ENCODE measurements around the gene MAGI1.

The MAGI1 gene

DNA sequence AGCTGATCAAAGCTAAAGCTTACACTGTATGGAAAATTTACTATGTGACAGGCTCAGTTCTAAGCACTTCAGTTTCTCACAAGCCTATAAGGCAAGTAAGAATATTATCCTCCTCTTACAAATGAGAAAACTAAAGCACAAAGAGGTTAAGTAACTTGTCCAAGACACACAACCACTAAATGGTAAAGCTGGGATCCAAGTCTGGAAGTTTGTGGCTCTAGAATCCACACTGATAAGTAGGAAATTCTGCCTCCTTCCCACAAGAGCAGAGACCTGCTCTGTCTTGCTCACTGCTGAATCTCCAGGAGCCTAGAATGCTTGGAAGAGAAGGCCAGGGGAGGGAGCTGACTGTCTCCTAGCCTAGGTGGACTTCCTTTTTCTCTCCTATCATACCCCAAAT is 60.6 kb downstream of the MAGI1 start:
- TF ChIP-seq, protein P1, sequence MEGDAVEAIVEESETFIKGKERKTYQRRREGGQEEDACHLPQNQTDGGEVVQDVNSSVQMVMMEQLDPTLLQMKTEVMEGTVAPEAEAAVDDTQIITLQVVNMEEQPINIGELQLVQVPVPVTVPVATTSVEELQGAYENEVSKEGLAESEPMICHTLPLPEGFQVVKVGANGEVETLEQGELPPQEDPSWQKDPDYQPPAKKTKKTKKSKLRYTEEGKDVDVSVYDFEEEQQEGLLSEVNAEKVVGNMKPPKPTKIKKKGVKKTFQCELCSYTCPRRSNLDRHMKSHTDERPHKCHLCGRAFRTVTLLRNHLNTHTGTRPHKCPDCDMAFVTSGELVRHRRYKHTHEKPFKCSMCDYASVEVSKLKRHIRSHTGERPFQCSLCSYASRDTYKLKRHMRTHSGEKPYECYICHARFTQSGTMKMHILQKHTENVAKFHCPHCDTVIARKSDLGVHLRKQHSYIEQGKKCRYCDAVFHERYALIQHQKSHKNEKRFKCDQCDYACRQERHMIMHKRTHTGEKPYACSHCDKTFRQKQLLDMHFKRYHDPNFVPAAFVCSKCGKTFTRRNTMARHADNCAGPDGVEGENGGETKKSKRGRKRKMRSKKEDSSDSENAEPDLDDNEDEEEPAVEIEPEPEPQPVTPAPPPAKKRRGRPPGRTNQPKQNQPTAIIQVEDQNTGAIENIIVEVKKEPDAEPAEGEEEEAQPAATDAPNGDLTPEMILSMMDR (conservative IDR thresholded peaks at IDR 0.05; ENCODE audit: low read depth, low read length) = no peak
- no peak overlapping the region for H3K4me3 ChIP-seq (ENCODE audit: low read length)
- no peak for DNase-seq (ENCODE audit: low read depth)

DNA sequence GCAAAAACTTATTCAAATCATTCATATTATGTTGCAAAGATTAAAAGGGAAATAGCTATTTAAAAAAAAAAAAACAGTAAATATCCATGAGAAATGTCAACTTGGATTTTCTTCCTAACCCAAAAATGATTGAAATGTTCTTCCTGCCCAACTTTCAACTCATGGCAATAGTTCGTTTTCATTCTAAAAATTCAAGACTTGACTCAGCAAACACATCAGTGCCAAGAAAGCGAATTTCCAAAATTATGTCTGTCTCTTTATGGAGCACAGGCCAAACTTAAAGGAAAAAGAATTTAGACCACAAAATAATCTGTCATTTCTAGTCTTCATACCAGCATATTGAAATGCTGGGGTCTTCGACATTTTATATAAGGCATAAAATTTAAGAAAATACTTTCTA is 63.7 kb downstream of the MAGI1 start:
- H3K4me3 ChIP-seq (ENCODE audit: low read length) = no peak overlapping the region
- DNase-seq (ENCODE audit: low read depth) = no peak

DNA sequence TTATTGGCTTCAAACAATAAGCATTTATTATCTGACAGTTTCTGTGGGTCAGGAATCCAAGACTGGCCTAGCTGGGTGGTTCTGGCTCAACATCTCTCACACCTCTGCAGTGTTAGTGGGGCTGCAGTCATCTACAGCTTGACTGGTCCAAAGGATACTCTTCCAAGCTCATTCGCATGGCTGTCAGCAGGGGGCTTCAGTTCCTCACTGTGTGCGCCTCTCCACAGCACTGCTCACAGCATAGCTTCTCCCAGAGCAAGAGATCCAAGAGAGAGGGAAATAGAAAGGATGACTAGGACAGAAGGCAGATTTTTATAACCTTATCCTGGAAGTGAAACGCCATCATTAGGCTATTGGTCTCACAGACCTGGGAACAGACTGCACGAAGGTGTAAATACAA is 64.2 kb downstream of the MAGI1 start:
- DNase-seq (ENCODE audit: low read depth) = no peak
- TF ChIP-seq, protein P1 (conservative IDR thresholded peaks at IDR 0.05; ENCODE audit: low read depth, low read length) = no peak
- no peak overlapping the region for H3K4me3 ChIP-seq (ENCODE audit: low read length)

More for the DNA sequence above, 63.7 kb downstream of the MAGI1 start:
- TF ChIP-seq, protein P1 (conservative IDR thresholded peaks at IDR 0.05; ENCODE audit: low read depth, low read length) = no peak

DNA sequence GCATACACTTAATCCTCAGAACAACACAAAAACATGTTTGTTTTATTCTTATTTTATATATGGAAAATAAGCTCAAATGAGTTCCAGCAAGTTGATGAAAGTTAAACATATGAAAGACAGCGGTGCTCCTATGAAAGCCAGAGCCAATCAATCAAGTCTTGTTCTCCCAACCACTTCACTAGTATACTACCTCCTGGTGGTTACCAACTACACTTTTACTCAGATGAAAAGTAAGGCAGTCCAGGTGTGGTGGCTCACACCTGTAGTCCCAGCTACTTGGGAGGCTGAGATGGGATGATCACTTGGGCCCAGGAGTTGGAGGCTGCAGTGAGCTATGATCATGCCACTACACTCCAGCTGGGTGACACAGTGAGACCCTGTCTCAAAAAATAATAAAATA is 66.0 kb downstream of the MAGI1 start:
- TF ChIP-seq, protein P1 (conservative IDR thresholded peaks at IDR 0.05; ENCODE audit: low read depth, low read length) = no peak

DNA sequence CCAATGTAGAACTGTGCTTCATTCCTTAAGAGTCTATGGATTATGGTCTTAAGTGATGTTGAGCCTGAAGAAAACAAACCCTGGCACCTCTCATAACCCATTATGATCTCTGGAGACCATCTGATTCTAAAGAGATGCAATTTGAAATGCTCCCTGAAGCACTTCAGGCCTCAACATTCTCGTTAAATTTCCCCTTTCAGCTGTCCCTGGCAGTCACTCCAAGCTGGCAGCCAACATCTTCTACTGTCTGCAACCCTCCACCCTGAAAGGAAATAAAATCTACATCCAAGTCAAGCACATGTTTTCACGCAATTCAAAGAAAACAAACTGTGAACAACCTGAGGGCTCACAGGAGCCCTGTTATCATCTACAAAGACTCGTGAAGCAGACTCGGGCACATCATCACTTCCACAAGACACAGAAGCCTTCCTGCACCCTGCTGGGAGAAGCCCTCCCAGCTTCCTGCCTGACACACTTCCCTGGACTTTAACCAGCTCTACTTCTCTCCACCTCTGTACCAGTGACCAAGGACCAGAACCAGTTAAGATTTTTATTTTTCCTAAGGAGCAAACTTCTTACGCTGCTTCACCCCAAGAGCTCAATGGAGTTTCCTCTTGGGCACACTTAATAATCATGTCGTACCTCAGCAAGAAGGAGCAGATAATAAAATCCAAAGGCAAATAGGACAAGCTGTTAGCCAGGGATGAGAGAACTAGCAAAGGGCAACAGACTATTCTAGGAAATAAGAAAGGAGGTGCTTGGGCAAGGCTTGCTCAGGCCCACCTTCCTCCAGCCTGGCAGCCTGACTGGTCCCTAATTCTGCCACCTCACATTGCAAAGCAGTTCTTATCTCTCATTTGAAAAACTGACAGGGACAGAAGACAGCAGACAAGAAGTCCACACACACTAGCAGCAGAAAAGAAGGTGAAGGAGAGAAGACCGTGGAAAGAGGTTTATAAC is 67.1 kb downstream of the MAGI1 start:
- TF ChIP-seq, protein P1 (conservative IDR thresholded peaks at IDR 0.05; ENCODE audit: low read depth, low read length) = no peak
- no peak overlapping the region for H3K4me3 ChIP-seq (ENCODE audit: low read length)
- no peak for DNase-seq (ENCODE audit: low read depth)

More for the DNA sequence above, 66.0 kb downstream of the MAGI1 start:
- no peak overlapping the region for H3K4me3 ChIP-seq (ENCODE audit: low read length)
- DNase-seq (ENCODE audit: low read depth) = no peak

DNA sequence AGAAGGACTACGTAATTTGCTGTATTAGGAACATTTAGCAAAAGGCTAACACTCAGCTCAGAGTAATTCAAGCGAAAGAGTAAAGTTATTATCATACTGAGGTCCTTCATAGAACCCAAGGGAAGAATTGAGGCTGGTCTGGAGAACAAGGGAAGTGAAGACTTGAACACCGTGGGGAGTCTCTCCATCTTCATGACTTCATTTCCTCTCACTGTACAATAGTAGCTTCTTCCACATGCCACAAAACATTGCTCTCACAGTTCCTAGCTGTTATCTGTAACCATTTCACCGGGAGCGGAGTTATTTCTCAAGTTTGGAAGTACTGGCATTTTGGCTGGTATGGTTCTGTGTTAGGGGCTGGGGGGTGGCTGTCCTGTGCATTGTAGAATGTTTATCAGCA is 69.7 kb downstream of the MAGI1 start:
- TF ChIP-seq, protein P1 (conservative IDR thresholded peaks at IDR 0.05; ENCODE audit: low read depth, low read length) = no peak
- DNase-seq (ENCODE audit: low read depth) = no peak
- H3K4me3 ChIP-seq (ENCODE audit: low read length) = no peak overlapping the region

DNA sequence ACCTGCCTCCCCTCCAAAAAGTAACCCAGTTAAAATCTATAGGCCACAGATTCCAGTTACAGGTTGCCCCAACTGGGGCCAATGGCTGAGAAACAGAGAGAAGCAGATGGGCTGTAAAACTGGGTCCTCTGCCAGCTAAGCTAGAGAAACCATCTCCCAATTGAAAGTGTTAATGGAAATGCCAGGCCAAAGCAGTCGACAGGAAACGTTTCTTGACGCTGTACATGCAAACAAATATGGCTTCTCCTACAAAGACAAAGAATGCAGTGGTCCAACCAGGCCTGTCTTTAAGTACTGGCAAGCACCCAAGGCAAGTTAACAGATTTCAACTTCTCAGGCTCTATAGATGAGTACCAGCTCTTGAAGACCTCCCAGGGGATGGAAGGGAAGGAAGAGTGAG is 71.3 kb downstream of the MAGI1 start:
- TF ChIP-seq, protein P1 (conservative IDR thresholded peaks at IDR 0.05; ENCODE audit: low read depth, low read length) = no peak
- no peak overlapping the region for H3K4me3 ChIP-seq (ENCODE audit: low read length)
- no peak for DNase-seq (ENCODE audit: low read depth)
